Breast epithelium (tissue), 3 donors: ENCODE data around the gene INTS4.
"Not testable (repeated sequence)": the region's sequence is repeated elsewhere in the genome, so short reads cannot be mapped to it uniquely, and the experiment has no call there.

Source experiments
- POLR2A ChIP-seq: fragments of 450-650 bp; IDR thresholded peaks from one replicate; pipeline ENCODE4 v1.6.1; 2016; ENCODE audit warnings: antibody characterized with exemption, mild to moderate bottlenecking, moderate library complexity
- POLR2AphosphoS5 ChIP-seq, 3 donors: sonication (generic); formaldehyde crosslinking; IDR thresholded peaks; one replicate each; pipeline ENCODE4 v1.6.1; 2017; ENCODE audit warnings: antibody characterized with exemption in 3 of 3
- TF ChIP-seq, protein P1 (sequence below), 3 donors: fragments of 450-650 bp; IDR thresholded peaks; one replicate each; pipeline ENCODE4 v1.5.1; 2016 to 2017; ENCODE audit warnings: antibody characterized with exemption in 3 of 3, mild to moderate bottlenecking in 3 of 3, moderate library complexity in 3 of 3

DNA sequence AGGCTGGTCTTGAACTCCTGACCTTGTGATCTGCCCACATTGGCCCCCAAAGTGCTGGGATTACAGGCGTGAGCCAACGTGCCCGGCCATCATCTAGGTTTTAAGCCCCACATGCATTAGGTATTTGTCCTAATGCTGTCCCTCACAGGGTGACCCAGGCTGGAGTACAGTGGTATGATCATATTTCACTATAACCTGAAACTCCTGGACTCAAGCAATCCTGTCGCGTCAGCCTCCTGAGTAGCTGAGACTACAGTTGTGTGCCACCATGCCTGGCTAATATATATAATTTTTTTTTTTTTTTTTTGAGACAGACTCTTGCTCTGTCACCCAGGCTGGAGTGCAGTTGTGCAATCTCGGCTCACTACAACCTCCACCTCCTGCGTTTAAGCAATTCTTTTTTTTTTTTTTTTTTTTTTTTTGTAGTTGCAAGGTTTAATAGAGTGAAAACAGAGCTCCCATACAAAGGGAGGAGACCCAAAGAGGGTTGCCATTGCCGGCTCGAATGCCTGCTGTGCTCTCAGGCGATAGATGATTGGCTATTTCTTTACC lies 136.5 kb downstream of the INTS4 start:
- TF ChIP-seq POLR2A; POLR2AphosphoS5 (IDR thresholded peaks at IDR 0.05): not testable (repeated sequence)
- TF ChIP-seq, protein P1, sequence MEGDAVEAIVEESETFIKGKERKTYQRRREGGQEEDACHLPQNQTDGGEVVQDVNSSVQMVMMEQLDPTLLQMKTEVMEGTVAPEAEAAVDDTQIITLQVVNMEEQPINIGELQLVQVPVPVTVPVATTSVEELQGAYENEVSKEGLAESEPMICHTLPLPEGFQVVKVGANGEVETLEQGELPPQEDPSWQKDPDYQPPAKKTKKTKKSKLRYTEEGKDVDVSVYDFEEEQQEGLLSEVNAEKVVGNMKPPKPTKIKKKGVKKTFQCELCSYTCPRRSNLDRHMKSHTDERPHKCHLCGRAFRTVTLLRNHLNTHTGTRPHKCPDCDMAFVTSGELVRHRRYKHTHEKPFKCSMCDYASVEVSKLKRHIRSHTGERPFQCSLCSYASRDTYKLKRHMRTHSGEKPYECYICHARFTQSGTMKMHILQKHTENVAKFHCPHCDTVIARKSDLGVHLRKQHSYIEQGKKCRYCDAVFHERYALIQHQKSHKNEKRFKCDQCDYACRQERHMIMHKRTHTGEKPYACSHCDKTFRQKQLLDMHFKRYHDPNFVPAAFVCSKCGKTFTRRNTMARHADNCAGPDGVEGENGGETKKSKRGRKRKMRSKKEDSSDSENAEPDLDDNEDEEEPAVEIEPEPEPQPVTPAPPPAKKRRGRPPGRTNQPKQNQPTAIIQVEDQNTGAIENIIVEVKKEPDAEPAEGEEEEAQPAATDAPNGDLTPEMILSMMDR (IDR thresholded peaks at IDR 0.05): not testable (repeated sequence)
